DMS114 treated with DMSO at 0.1 percent for 48 hours (cell line): ENCODE measurements around the gene PTGDR2.
"Not testable (repeated sequence)": the region's sequence is repeated elsewhere in the genome, so short reads cannot be mapped to it uniquely, and the experiment has no call there.

Experiments used
- DNase-seq: peaks from one replicate; lab custom pipeline; 2025; ENCODE audit not compliant: unreplicated experiment; lab: John Stamatoyannopoulos, UW

Gene PTGDR2

GRCh38 chr11:60842668-60843600 lies 12.8 kb downstream of the PTGDR2 start:
- no peak for DNase-seq

GRCh38 chr11:60841797-60842667 lies 13.7 kb downstream of the PTGDR2 start, which contains the start of gene CCDC86:
TSS of gene CCDC86 (plus strand) at chr11:60842113. CDS start at chr11:60842125, 12 bp downstream.
- peak; percentile 84 for DNase-seq

GRCh38 chr11:60840470-60841430 lies 15.0 kb downstream of the PTGDR2 start:
- no peak for DNase-seq

GRCh38 chr11:60838132-60838531 lies 17.6 kb downstream of the PTGDR2 start:
- DNase-seq, result no peak

- DNase-seq, result no peak
Observed at GRCh38 chr11:60836866-60837515, 18.8 kb downstream of the PTGDR2 start.

- DNase-seq, result no peak
Observed at GRCh38 chr11:60835534-60835846, 20.3 kb downstream of the PTGDR2 start.

- DNase-seq, result no peak
Observed at GRCh38 chr11:60834742-60835533, 20.8 kb downstream of the PTGDR2 start.

- DNase-seq, result no peak
Observed at GRCh38 chr11:60831501-60832079, 24.2 kb downstream of the PTGDR2 start.

- DNase-seq, result peak; percentile 66
Observed at GRCh38 chr11:60831143-60831500, 24.6 kb downstream of the PTGDR2 start.

- no peak for DNase-seq
Observed at GRCh38 chr11:60830478-60831142, 25.1 kb downstream of the PTGDR2 start.

GRCh38 chr11:60825790-60826189 lies 30.0 kb downstream of the PTGDR2 start:
- no peak for DNase-seq

GRCh38 chr11:60825118-60825517 lies 30.6 kb downstream of the PTGDR2 start:
- DNase-seq, result no peak

GRCh38 chr11:60823745-60824306 lies 31.9 kb downstream of the PTGDR2 start:
- not testable (repeated sequence) for DNase-seq

GRCh38 chr11:60821827-60822599 lies 33.7 kb downstream of the PTGDR2 start:
- no peak for DNase-seq

- DNase-seq, result no peak
Observed at GRCh38 chr11:60818057-60818456, 37.7 kb downstream of the PTGDR2 start.

GRCh38 chr11:60816590-60817157 lies 39.1 kb downstream of the PTGDR2 start:
- DNase-seq, result no peak

- no peak for DNase-seq
Observed at GRCh38 chr11:60814112-60814511, 41.6 kb downstream of the PTGDR2 start.
